OCI-LY1 (cell line): ENCODE measurements around the gene PARVA.

Experiments used
- EZH2 ChIP-seq: fragments of 200-600 bp; sonication (generic), shearing (Covaris generic); IDR thresholded peaks from 2 replicates; pipeline ENCODE4 v1.8.0; 2017; ENCODE audit warnings: borderline replicate concordance, mixed run types, mild to moderate bottlenecking, antibody characterized with exemption, low read length, moderate library complexity, mixed read lengths
- TF ChIP-seq, protein P1 (sequence below): fragments of 200-600 bp; sonication (generic), shearing (Covaris generic); IDR thresholded peaks from 2 replicates; pipeline ENCODE4 v1.5.1; 2017; ENCODE audit warnings: mild to moderate bottlenecking, antibody characterized with exemption, low read length, moderate library complexity, mixed read lengths

DNA sequence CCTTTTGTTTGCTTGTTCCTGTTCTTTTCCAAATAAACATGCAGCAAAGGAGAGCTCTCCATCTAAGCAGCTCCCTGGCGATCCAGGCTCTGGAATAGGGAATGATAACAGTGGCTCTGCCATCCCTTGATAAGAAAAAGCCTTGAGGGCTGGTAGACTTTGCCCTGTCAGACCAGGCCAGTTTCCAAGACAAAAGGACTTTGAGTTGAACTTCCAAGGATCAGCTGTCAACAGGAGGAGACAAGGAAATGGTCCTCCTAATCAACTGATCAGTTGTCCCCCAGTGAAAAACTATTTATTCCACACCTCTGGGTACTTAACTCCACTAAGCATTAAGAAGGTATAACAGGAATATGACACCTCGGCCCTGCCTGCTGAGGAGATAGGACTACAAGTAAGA, 127.8 kb downstream of the PARVA start:
- TF ChIP-seq, protein P1, sequence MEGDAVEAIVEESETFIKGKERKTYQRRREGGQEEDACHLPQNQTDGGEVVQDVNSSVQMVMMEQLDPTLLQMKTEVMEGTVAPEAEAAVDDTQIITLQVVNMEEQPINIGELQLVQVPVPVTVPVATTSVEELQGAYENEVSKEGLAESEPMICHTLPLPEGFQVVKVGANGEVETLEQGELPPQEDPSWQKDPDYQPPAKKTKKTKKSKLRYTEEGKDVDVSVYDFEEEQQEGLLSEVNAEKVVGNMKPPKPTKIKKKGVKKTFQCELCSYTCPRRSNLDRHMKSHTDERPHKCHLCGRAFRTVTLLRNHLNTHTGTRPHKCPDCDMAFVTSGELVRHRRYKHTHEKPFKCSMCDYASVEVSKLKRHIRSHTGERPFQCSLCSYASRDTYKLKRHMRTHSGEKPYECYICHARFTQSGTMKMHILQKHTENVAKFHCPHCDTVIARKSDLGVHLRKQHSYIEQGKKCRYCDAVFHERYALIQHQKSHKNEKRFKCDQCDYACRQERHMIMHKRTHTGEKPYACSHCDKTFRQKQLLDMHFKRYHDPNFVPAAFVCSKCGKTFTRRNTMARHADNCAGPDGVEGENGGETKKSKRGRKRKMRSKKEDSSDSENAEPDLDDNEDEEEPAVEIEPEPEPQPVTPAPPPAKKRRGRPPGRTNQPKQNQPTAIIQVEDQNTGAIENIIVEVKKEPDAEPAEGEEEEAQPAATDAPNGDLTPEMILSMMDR = no peak
- no peak for TF ChIP-seq EZH2
